Measurements from ENCODE around the gene CYP2F1.
A peak's percentile ranks its signal among the peaks of the same experiment; 100 is the strongest.

Gene CYP2F1

DNA sequence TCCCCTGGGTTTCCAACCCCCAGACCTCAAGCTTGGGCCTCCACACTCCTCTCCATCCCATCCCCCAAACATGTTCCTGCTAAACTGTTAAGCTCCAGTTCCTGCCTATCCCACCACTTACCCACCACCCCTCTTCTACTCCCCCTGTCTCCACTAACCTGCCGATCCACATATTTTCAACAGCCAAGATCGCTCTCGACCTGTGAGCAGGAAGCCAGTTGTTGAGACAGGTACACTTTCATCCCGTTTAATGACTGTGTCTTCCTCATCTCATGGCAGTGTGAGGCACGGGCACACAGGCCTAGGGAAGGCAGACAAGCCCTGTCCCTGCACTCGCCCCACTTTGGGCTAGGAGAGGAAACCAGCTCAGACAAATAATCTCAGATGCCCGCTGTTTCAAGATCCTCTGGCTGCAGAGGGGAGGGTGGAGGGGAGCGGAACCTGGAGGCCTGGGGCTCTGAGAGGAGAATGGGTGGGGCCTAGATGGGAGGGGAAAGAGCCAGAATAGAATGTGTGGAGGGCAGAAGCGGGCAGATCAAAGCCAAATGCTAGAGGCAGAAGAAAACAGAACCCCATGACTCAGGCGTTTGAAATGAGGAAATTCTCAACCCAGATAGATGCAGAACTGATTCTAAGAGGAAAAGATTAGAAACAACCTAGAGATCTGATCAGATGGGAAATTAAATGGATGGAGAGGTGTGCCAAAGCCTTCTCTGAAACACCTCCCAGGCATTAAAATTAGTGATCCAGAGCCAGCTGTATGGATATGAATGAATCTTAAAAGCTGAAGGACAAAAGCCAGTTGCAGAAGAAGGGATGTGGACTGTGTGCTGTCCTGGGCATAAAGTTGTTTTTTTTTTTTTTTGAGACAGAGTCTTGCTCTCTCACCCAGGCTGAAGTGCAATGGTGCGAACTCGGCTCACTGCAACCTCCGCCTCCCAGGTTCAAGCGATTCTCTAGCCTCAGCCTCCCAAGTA, 61.9 kb downstream of the CYP2F1 start:
- FAIRE-seq: peak; percentile 83
- DNase-seq (ENCODE audit: low spot score): peak; percentile 92

All from urothelium cell line (cell line).